Kidney epithelial cell (primary cell): ENCODE results near the gene CD276. TPM values are rescaled to one million over a fixed set of nuclear protein-coding genes. Genes with fewer than 3 reads are reported as not detected.
A peak's percentile ranks its signal among the peaks of the same experiment; 100 is the strongest.

Source experiments
- DNase-seq: peaks from one replicate; pipeline ENCODE4 v3.0.0-alpha.2; 2010; ENCODE audit warnings: low read depth
- H3K27me3 ChIP-seq: 2 replicates; pipeline ENCODE4 v1.6.0; 2011; ENCODE audit warnings: low read length; ENCODE audit not compliant: control insufficient read depth, insufficient read depth
- H3K36me3 ChIP-seq: 2 replicates; pipeline ENCODE4 v1.5.1; 2011; ENCODE audit warnings: low read length; ENCODE audit not compliant: control insufficient read depth, insufficient read depth
- H3K4me3 ChIP-seq: 2 replicates; pipeline ENCODE4 v1.5.1; 2011; ENCODE audit warnings: low read depth, mild to moderate bottlenecking, control low read depth, low read length
- total RNA-seq: library from RNA; depleted of rRNA; stranded (reverse); fragments of >200 nt; gene quantifications from 2 replicates; pipeline ENCODE4 v1.2.3, GENCODE V29; 2015
- TF ChIP-seq, protein P1 (sequence below): IDR thresholded peaks from 2 replicates; pipeline ENCODE4 v1.5.1; 2011; ENCODE audit warnings: mild to moderate bottlenecking, moderate library complexity, low read length, control low read depth, inconsistent platforms; ENCODE audit not compliant: insufficient read depth, poor library complexity, severe bottlenecking

CD276 gene
- total RNA-seq, 1 donor from 2014 or later, result 153 TPM

DNA sequence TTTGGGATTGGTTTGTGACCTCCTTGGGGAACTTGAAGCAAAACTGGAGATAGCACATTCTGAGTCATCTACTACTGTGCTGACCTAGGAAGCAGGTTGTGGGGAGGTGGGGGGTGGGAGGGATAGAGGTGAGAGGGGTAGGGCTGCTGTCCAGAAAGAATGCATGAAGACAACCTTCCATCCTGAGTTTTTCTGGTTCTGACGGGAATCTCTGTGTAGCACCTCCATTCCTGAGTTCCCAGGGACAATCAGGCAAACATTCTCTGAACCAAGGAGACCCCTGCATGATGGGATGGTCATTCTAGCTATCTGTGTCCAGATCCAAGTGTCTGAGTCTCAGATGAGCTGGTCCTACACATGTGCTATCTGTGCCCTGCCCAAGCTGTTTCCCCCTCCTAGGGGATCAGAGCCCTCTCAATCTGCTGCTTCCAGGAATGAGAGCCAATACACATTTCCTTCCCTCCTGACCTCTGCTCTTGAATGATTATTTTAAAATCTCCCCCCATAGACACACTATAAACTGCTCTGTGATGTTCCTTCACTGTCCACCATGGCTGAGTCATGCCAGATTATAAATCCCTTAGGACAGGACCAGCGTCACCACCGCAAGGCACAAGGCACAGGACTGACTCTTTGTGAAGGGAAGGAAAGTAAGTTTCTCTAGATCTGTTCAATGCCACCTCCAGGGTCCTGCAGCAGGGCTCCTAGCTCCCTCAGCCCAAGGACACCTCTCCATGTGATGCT is 2.2 kb upstream of the CD276 start:
- no peak for DNase-seq
- Histone ChIP-seq H3K4me3 (no peak overlapping the region), H3K36me3 (no peaks in the 10 kb centered on the region), H3K27me3 (no peaks in the 10 kb centered on the region)
- TF ChIP-seq, protein P1, sequence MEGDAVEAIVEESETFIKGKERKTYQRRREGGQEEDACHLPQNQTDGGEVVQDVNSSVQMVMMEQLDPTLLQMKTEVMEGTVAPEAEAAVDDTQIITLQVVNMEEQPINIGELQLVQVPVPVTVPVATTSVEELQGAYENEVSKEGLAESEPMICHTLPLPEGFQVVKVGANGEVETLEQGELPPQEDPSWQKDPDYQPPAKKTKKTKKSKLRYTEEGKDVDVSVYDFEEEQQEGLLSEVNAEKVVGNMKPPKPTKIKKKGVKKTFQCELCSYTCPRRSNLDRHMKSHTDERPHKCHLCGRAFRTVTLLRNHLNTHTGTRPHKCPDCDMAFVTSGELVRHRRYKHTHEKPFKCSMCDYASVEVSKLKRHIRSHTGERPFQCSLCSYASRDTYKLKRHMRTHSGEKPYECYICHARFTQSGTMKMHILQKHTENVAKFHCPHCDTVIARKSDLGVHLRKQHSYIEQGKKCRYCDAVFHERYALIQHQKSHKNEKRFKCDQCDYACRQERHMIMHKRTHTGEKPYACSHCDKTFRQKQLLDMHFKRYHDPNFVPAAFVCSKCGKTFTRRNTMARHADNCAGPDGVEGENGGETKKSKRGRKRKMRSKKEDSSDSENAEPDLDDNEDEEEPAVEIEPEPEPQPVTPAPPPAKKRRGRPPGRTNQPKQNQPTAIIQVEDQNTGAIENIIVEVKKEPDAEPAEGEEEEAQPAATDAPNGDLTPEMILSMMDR, result no peak

DNA sequence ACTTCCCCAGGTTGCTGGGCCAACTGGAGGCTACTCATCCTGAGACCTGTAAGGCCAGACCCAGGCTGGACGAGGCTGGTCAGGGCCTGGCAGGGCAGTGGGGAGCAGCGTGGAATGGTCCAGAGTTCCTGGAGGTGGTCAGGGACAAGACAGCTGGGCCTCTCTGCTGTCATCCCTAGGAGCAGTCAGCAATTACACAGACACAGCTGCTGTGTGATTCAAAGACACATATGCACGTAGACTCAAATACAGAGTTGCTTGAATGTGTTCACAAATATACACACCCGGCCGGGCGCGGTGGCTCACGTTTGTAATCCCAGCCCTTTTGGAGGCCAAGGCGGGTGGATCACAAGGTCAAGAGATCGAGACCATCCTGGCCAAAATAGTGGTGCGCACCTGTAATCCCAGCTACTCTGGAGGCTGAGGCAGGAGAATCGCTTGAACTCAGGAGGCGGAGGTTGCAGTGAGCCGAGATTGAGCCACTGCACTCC is 1.5 kb upstream of the CD276 start:
- TF ChIP-seq, protein P1, result no peak
- Histone ChIP-seq H3K4me3 (no peak overlapping the region), H3K36me3 (no peaks in the 10 kb centered on the region), H3K27me3 (no peaks in the 10 kb centered on the region)
- no peak for DNase-seq

DNA sequence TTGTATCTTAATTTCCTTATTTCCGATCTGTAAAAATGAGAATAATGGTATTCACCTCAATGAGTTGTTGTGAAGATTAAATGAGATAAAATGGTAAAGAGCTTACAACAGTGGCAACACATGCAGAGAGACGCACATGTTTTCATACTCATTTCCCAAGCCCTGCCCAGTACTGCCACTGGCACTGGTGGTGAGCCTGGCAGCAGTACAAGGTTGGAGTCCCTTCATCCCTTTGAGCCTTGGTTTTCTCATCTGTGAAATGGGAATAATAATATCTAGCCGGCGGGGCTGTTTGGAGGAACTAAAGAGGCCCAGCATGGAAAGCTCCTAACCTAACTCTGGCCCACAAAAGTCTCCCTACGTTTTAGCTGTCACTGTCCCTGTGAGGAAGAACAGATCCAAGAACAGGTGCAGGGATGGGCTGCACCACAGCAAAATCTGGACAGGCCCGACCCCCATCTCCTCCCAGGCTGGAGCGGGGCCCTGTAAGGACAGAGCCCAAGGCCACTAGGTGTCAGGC is 866 bp upstream of the CD276 start:
- Histone ChIP-seq H3K27me3 (no peaks in the 10 kb centered on the region), H3K36me3 (no peaks in the 10 kb centered on the region), H3K4me3 (no peak overlapping the region)
- TF ChIP-seq, protein P1, result peak; percentile 44
- DNase-seq, result no peak

DNA sequence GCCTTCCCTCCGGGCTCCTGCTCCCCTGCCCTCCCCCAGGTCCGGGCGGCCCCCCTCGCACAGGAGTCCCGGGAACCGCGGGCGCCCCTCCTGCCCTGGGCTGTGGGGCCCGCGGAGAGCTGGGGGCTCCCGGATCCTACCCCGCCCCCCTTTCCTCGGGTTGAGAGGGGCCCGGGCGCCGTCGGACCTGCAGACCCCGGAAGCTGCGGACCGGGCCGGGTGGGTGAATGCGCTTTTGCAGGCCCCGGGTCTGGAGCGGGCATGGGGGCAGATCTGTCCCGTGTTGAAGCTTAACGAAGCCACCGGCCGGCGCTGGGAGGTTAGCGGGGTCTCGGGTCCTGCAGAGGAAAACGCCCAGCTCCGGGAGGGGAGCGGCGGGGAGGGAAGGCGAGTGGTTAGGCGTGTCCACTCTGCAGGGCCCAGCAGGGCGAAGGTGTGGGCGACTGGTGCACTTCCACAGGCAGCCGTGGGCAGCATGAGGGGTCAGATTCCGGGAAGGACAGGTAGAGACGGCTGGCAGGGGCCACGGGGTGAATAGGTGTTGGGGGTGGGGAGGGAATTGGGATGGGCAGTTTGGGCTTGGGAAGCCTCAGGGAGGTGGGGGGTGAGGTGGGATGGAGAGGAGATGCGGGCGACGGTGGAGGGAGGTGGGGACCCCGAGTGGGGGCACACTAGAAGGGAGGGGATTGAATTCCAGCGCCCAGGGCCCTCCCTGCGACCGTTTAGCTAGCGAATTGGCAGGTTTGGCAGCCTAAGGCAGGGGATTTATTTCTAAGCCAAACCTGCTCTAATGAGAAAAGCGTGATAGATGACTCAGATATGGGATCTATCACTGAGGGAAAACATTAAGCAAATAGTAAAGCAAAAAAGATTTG is 635 bp downstream of the CD276 start:
- Histone ChIP-seq H3K4me3 (peak overlapping the region; percentile 73), H3K27me3 (no peaks in the 10 kb centered on the region), H3K36me3 (no peaks in the 10 kb centered on the region)
- TF ChIP-seq, protein P1, result no peak
- peak; percentile 28 for DNase-seq

DNA sequence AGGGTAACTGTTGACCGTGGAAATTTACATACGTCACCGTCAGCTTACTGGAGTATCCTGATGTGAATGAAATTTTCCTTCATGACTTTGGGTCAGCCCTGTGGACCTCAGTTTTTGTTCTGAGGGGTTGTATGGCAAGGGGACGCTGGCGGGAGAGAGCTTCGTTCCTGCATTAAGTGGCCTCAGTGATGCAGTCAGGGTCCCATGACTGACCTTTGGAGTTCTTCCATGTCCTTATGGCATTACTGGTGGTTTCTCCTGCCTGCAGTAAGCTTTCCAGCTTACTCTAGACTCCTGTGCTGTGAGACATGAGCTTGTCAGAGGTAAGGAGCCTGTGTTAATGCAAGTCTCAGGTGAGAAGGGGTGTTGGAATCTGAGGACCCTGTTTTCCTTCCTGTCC is 1.8 kb downstream of the CD276 start:
- no peaks in the 10 kb centered on the region for H3K27me3 ChIP-seq
- no peak for DNase-seq
- TF ChIP-seq, protein P1, result no peak
- H3K4me3 ChIP-seq, result peak overlapping the region; percentile 1
- no peaks in the 10 kb centered on the region for H3K36me3 ChIP-seq
